Stimulated activated memory B cell treated with anti-CD40 and anti-IgM and Interleukin-4, amounts not matched to agents 10 μg/mL and 1 μg/mL and 100 μg/mL, for 72 hours (primary cell): ENCODE data around the gene BAIAP2L2.
"Not testable (repeated sequence)": the region's sequence is repeated elsewhere in the genome, so short reads cannot be mapped to it uniquely, and the experiment has no call there.

Source experiments
- ATAC-seq: fragments of 150-1000 bp; cut with Tn5 transposase; 2 replicates; pipeline ENCODE4 v1.10.0; 2021
- H3K27ac Mint-ChIP-seq: one replicate; pipeline ENCODE4 v1.8.0; 2022; ENCODE audit warnings: mild to moderate bottlenecking, mixed read lengths
- H3K27me3 Mint-ChIP-seq: one replicate; pipeline ENCODE4 v1.8.0; 2022; ENCODE audit warnings: mixed read lengths
- H3K36me3 Mint-ChIP-seq: one replicate; pipeline ENCODE4 v1.8.0; 2022; ENCODE audit warnings: mixed read lengths
- H3K4me1 Mint-ChIP-seq: one replicate; pipeline ENCODE4 v1.8.0; 2022; ENCODE audit warnings: mixed read lengths
- H3K4me3 Mint-ChIP-seq: one replicate; pipeline ENCODE4 v1.8.0; 2022; ENCODE audit warnings: mild to moderate bottlenecking, moderate library complexity, mixed read lengths
- H3K9me3 Mint-ChIP-seq: one replicate; pipeline ENCODE4 v1.8.0; 2022; ENCODE audit warnings: mixed read lengths

Gene BAIAP2L2

GRCh38 chr22:38051900-38052862 is 58.3 kb downstream of the BAIAP2L2 start:
- no peaks in the 10 kb centered on the region for H3K9me3 Mint-ChIP-seq
- H3K4me3 Mint-ChIP-seq, result no peak overlapping the region
- no peak overlapping the region for H3K27ac Mint-ChIP-seq
- peaks cover 19% of the 10 kb centered on the region for H3K4me1 Mint-ChIP-seq
- peak; percentile 88 for ATAC-seq
- peaks cover 29% of the 10 kb centered on the region for H3K27me3 Mint-ChIP-seq
- H3K36me3 Mint-ChIP-seq, result no peaks in the 10 kb centered on the region

GRCh38 chr22:38051261-38051660 is 59.2 kb downstream of the BAIAP2L2 start:
- no peak for ATAC-seq
- Mint-ChIP-seq H3K4me3 (no peak overlapping the region), H3K36me3 (no peaks in the 10 kb centered on the region), H3K4me1 (peaks cover 10% of the 10 kb centered on the region), H3K27ac (no peak overlapping the region), H3K27me3 (peaks cover 37% of the 10 kb centered on the region), H3K9me3 (no peaks in the 10 kb centered on the region)

DNA sequence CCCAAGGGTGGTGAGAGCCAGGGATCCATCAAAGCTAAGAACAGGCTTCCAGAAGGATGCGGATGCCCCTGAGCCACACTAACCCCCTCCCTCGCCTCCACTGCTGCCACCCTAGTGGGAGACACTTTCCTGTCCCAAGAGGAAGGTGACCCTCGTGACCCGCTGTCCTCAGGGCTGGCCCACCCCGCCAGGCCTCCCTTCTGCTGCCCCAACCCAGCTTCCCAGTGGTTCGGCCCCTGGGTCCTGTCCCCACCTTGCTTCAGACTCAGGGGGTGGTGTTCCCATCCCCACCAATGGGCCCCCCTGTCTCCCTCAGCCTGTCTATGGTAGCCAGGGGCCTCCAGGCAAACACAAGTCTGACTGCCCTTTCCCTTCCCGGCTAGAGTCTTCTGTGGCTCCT is 59.8 kb downstream of the BAIAP2L2 start:
- no peak for ATAC-seq
- Mint-ChIP-seq H3K9me3 (no peaks in the 10 kb centered on the region), H3K27ac (no peak overlapping the region), H3K4me3 (no peak overlapping the region), H3K36me3 (no peaks in the 10 kb centered on the region), H3K27me3 (peaks cover 43% of the 10 kb centered on the region), H3K4me1 (peaks cover 10% of the 10 kb centered on the region)

DNA sequence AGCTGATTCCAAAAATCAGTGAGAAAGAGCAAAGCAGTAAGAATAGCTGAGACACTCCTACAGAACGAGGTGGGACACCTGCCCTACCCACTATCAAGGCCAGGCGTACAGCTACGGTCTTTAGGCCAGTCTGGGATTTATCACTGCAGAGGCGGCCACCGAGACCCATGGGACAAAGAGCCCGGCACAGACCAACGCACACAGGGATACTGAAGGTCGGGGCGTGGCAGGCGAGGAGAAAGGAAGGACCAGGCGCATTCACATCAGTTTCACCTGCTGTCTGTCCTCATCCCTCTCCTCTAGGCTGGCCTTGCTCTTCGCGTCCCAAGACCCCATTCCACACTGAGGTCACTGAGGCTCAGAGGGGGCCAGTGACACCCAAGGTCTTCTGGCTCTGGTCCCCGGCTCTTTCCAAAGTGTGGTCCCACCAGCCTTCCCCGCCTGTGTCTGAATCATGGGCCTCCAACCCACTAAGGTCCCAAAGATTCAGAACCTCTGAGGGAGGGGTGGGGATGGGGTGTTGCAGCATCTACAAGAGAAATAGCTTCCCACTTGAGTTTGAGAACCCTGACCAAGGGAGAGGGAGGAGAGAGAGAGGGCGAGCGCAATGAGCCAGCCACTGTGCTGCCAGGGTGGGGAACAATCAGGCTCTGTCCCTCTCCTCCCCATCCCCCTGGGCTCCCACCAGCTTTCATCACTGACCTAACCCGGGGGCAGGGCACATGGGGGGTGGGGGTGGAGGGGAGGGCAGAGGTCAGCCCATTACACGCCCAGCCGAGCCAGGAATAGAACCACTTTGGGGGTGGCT is 60.5 kb downstream of the BAIAP2L2 start:
- Mint-ChIP-seq H3K27me3 (peaks cover 50% of the 10 kb centered on the region), H3K4me3 (no peak overlapping the region), H3K9me3 (no peaks in the 10 kb centered on the region), H3K36me3 (no peaks in the 10 kb centered on the region), H3K27ac (no peak overlapping the region), H3K4me1 (peaks cover 10% of the 10 kb centered on the region)
- ATAC-seq, result no peak

DNA sequence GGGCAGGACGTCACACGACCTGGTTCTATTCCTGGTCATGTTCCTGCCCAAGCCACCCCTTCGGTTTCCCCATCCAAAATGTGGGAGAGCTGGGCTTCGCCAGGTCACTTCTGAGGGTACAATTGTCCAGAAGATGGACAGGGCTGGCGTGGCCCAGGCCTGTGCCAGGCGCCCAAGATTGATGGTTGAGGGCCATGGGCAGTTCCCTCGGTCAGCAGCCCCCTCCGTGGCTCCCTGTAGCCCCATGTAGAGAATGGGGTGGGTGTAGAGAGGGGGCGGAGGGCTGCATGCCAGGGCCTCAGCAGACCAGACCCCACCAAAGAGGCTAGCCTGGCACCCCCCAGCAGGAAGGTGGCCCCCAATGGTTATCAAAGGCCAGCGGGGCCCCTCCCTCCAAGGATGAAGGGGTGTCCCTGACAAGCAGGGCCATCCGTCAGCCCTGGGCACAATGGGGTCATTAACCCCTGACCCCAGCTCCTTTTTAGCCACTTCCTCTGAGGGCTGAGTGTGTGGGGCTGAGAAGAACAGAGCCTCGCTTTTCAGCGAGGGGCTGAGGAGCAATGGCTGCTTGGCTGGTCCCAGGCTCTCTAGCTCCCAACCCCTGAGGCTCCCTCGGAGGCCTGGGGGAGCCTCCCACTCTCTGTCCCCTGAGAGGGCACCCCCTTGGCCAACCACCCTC is 64.3 kb downstream of the BAIAP2L2 start:
- Mint-ChIP-seq H3K4me1 (peaks cover 11% of the 10 kb centered on the region), H3K27me3 (peaks cover 41% of the 10 kb centered on the region), H3K9me3 (no peaks in the 10 kb centered on the region), H3K4me3 (no peak overlapping the region), H3K36me3 (no peaks in the 10 kb centered on the region), H3K27ac (no peak overlapping the region)
- ATAC-seq, result no peak

DNA sequence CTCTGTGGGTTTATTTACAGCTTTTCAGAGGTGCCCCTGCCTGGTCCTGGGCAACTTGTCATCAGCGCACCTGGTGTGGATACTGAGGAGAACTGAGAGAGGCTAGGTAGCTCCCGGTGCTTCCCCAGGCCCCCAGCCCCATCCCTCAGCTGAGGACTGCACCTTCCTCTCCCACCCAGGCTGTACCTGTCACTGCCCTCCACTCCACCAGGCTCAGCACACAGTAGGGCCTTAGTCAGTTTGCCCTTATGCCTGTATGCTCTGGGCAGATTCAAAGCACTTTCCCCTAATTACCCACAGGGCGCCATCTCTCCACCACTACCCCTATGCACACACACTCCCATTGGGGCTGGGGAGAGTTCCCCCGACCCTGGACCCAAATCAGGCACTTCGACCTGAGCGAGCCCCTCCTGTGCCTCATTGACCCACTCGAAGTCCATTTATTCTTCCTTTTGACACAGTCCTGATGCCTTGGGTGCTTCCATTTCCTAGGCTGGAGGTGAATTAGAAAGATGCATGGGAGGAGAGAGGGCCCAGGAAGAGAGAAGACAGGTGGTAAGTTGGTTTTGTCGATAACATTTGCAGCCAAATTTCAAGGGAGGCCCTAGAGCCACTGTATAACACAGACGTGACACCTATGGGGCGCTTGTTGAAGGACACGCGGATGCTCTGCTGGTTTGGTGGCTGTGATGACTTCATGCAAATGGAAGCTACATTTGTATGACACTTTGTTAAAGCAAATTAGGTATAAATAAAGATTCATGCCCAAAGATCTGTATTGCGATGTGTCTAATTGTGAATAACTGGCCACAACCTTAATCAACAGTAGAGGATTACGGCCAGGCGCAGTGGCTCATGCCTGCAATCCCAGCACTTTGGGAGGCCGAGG is 67.1 kb downstream of the BAIAP2L2 start:
- ATAC-seq, result no peak
- Mint-ChIP-seq H3K4me3 (no peak overlapping the region), H3K27ac (no peak overlapping the region), H3K27me3 (peaks cover 51% of the 10 kb centered on the region), H3K9me3 (no peaks in the 10 kb centered on the region), H3K4me1 (peaks cover 11% of the 10 kb centered on the region), H3K36me3 (no peaks in the 10 kb centered on the region)

- Mint-ChIP-seq H3K27ac (no peak overlapping the region), H3K4me1 (peaks cover 11% of the 10 kb centered on the region), H3K9me3 (no peaks in the 10 kb centered on the region), H3K36me3 (no peaks in the 10 kb centered on the region), H3K27me3 (peaks cover 58% of the 10 kb centered on the region), H3K4me3 (no peak overlapping the region)
- ATAC-seq, result no peak
Observed at GRCh38 chr22:38042488-38042790, 68.0 kb downstream of the BAIAP2L2 start.

DNA sequence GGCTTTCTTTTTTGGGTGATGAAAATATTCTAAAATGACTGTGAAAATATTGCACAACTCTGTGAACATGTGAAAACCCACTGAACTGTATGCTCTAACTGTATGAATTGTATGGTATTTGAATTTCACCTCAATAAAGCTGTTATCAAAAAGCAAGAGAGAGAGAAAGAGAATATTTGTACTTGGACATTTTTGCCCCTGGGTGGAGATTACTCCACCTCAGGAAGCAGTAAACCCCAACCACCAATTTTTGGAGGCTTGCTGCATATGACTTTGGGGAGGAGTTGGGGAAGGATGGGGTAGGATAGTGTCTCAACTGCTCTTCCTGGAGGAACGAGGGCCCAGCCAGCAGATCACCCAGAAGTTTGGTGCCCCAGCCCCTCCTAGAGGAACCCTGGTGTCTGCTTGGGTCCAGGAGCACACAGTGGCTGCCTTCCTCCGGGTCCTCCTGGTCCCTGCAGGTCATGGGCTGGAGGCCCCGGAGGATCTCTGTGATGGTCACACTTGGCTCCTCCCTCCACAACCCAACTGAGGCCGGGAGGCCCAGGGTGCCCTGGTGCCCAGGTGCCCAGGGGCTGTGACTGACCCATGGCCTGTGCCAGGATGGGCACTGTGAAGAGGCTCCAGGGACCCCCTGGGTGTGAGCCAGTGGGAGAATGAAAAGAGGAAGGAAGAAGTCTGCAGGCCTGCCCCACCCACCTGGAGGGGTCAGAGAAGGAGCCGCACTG is 68.6 kb downstream of the BAIAP2L2 start:
- Mint-ChIP-seq H3K27me3 (peaks cover 62% of the 10 kb centered on the region), H3K9me3 (no peaks in the 10 kb centered on the region), H3K27ac (no peak overlapping the region), H3K4me3 (no peak overlapping the region), H3K4me1 (peaks cover 11% of the 10 kb centered on the region), H3K36me3 (no peaks in the 10 kb centered on the region)
- ATAC-seq, result no peak

DNA sequence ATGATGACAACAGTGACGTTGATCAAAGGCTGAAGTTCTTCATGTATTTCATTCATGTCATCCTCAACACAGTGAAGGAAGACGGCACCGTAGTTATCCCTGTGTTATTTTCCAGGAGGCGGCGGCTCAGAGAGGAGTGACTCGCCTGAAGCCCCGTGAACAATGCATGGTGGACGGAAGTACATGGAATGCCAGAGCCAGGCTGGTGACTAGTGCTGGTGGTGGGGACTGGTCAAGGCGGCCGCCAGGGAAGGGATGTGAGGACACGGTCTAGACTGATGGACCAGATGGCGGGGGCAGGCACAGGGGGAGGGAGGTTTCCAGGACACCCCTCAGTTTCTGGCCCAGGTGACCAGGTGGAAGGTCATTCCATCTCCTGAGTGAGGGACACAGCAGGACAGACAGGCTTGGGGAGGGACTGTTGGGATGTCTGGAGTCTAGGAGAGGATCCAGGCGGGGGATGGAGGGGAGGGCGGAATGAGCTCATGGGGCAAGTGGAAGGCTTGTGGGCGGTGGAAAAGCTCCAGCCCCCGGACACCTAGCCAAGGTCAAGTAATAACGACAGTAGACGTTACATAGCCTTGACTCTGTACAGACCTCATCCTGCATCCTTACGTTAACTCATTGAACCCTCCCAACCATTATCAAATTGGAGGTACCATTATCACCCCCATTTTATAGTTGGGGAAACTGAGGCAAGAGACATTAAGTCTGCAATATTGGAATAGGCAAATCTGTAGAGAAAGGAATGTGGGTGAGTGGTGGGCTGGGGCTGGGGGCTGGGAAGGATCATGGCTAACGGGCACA is 69.3 kb downstream of the BAIAP2L2 start:
- Mint-ChIP-seq H3K27me3 (peaks cover 58% of the 10 kb centered on the region), H3K36me3 (no peaks in the 10 kb centered on the region), H3K4me3 (no peak overlapping the region), H3K4me1 (peaks cover 11% of the 10 kb centered on the region), H3K9me3 (no peaks in the 10 kb centered on the region), H3K27ac (no peak overlapping the region)
- ATAC-seq, result no peak

- Mint-ChIP-seq H3K4me3 (no peak overlapping the region), H3K27me3 (peaks cover 63% of the 10 kb centered on the region), H3K4me1 (peaks cover 27% of the 10 kb centered on the region), H3K27ac (no peak overlapping the region), H3K9me3 (no peaks in the 10 kb centered on the region), H3K36me3 (no peaks in the 10 kb centered on the region)
- no peak for ATAC-seq
Observed at GRCh38 chr22:38038890-38039812, 71.3 kb downstream of the BAIAP2L2 start.

- H3K36me3 Mint-ChIP-seq, result no peaks in the 10 kb centered on the region
- ATAC-seq, result no peak
- no peak overlapping the region for H3K4me3 Mint-ChIP-seq
- H3K4me1 Mint-ChIP-seq, result peaks cover 31% of the 10 kb centered on the region
- H3K27ac Mint-ChIP-seq, result no peak overlapping the region
- peaks cover 67% of the 10 kb centered on the region for H3K27me3 Mint-ChIP-seq
- H3K9me3 Mint-ChIP-seq, result no peaks in the 10 kb centered on the region
Observed at GRCh38 chr22:38038426-38038825, 72.1 kb downstream of the BAIAP2L2 start.

DNA sequence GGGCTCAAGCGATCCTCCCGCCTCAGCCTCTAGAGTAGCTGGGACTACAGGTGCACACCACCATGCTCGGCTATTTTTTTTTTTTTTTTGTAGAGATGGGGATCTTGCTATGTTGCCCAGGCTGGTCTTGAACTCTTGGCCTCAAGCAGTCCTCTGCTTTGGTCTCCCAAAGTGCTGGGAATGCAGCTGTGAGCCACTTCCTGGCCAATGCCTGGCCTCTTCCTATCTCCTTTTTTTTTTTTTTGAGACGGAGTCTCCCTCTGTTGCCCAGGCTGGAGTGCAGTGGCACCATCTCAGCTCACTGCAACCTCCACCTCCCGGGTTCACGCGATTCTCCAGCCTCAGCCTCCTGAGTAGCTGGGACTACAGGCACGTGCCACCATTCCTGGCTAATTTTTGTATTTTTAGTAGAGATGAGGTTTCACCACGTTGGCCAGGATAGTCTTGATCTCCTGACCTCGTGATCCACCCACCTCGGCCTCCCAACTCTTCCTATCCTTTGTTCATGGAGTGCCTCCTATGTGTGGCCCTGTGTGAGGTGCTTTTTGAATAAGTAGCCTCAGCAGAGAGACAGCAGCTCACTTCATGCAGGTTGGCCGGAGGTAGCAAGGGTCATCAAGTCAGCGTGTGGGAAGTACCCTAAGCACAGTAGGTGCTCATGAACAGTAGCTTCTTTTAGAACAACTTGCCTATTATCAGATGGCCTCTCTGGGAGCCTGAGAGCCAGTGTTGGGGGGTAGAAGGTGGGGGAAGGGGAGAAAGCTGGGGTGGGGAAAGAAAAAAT is 72.9 kb downstream of the BAIAP2L2 start:
- H3K4me3 Mint-ChIP-seq, H3K9me3 Mint-ChIP-seq, H3K27ac Mint-ChIP-seq, ATAC-seq, H3K36me3 Mint-ChIP-seq: not testable (repeated sequence)
- Mint-ChIP-seq H3K27me3 (peaks cover 62% of the 10 kb centered on the region), H3K4me1 (peaks cover 30% of the 10 kb centered on the region)
